OCI-LY1 (cell line): ENCODE measurements around the gene B3GALNT2.
"Not testable (repeated sequence)": the region's sequence is repeated elsewhere in the genome, so short reads cannot be mapped to it uniquely, and the experiment has no call there.

Experiments
- H2AFZ ChIP-seq: fragments of 200-600 bp; sonication (generic), shearing (Covaris generic); 2 replicates; pipeline ENCODE4 v1.6.0; 2014; ENCODE audit warnings: antibody characterized with exemption, mild to moderate bottlenecking, low read length
- H3F3A ChIP-seq: fragments of 200-600 bp; sonication (generic), shearing (Covaris generic); 2 replicates; pipeline ENCODE4 v1.6.0; 2014; ENCODE audit warnings: mild to moderate bottlenecking, antibody characterized with exemption, low read length, moderate library complexity; ENCODE audit not compliant: insufficient read depth
- H3K27ac ChIP-seq: fragments of 200-600 bp; sonication (generic); 2 replicates; pipeline ENCODE4 v1.5.1; 2014; ENCODE audit warnings: low read length, mixed run types, mild to moderate bottlenecking, low read depth; ENCODE audit not compliant: poor library complexity, severe bottlenecking
- H3K27me3 ChIP-seq: fragments of 200-600 bp; sonication (generic); 2 replicates; pipeline ENCODE4 v1.6.0; 2014; ENCODE audit warnings: antibody characterized with exemption, mild to moderate bottlenecking, low read length, moderate library complexity; ENCODE audit not compliant: insufficient read depth
- H3K36me3 ChIP-seq: fragments of 200-600 bp; sonication (generic); 2 replicates; pipeline ENCODE4 v1.6.1; 2014; ENCODE audit warnings: mild to moderate bottlenecking, antibody characterized with exemption, low read length, moderate library complexity, mixed read lengths; ENCODE audit not compliant: insufficient read depth
- H3K4me1 ChIP-seq: fragments of 200-600 bp; sonication (generic); 2 replicates; pipeline ENCODE4 v1.5.1; 2014; ENCODE audit warnings: mild to moderate bottlenecking, low read length, moderate library complexity; ENCODE audit not compliant: insufficient read depth, severe bottlenecking
- H3K4me2 ChIP-seq: fragments of 200-600 bp; sonication (generic), shearing (Covaris generic); 2 replicates; pipeline ENCODE4 v1.6.1; 2014; ENCODE audit warnings: low read length
- H3K4me3 ChIP-seq: fragments of 200-600 bp; sonication (generic); 2 replicates; pipeline ENCODE4 v1.5.1; 2014; ENCODE audit warnings: low read length, low read depth, mild to moderate bottlenecking, mixed read lengths; ENCODE audit not compliant: poor library complexity, severe bottlenecking
- H3K79me2 ChIP-seq: fragments of 200-600 bp; shearing (Covaris generic); 2 replicates; pipeline ENCODE4 v1.6.1; 2016; ENCODE audit warnings: mixed run types, low read length, mixed read lengths; ENCODE audit not compliant: insufficient read depth
- H3K9ac ChIP-seq: fragments of 200-600 bp; sonication (generic), shearing (Covaris generic); 2 replicates; pipeline ENCODE4 v1.6.1; 2014; ENCODE audit warnings: mild to moderate bottlenecking, low read length, mixed read lengths
- H3K9me2 ChIP-seq: fragments of 200-600 bp; sonication (generic), shearing (Covaris generic); 2 replicates; pipeline ENCODE4 v1.6.1; 2014; ENCODE audit warnings: low read depth, mild to moderate bottlenecking, low read length, mixed read lengths
- H3K9me3 ChIP-seq: fragments of 200-600 bp; shearing (Covaris generic); 2 replicates; pipeline ENCODE4 v1.6.1; 2014; ENCODE audit warnings: low read length, mixed read lengths
- H4K20me1 ChIP-seq: fragments of 200-600 bp; sonication (generic), shearing (Covaris generic); 2 replicates; pipeline ENCODE4 v1.6.0; 2016; ENCODE audit warnings: mild to moderate bottlenecking, low read length; ENCODE audit not compliant: insufficient read depth
- EZH2 ChIP-seq: fragments of 200-600 bp; sonication (generic), shearing (Covaris generic); IDR thresholded peaks from 2 replicates; pipeline ENCODE4 v1.8.0; 2017; ENCODE audit warnings: borderline replicate concordance, mixed run types, mild to moderate bottlenecking, antibody characterized with exemption, low read length, moderate library complexity, mixed read lengths
- TF ChIP-seq, protein P1 (sequence below): fragments of 200-600 bp; sonication (generic), shearing (Covaris generic); IDR thresholded peaks from 2 replicates; pipeline ENCODE4 v1.5.1; 2017; ENCODE audit warnings: mild to moderate bottlenecking, antibody characterized with exemption, low read length, moderate library complexity, mixed read lengths

B3GALNT2 gene

GRCh38 chr1:235460770-235461169 is 43.5 kb downstream of the B3GALNT2 start:
- TF ChIP-seq, protein P1, sequence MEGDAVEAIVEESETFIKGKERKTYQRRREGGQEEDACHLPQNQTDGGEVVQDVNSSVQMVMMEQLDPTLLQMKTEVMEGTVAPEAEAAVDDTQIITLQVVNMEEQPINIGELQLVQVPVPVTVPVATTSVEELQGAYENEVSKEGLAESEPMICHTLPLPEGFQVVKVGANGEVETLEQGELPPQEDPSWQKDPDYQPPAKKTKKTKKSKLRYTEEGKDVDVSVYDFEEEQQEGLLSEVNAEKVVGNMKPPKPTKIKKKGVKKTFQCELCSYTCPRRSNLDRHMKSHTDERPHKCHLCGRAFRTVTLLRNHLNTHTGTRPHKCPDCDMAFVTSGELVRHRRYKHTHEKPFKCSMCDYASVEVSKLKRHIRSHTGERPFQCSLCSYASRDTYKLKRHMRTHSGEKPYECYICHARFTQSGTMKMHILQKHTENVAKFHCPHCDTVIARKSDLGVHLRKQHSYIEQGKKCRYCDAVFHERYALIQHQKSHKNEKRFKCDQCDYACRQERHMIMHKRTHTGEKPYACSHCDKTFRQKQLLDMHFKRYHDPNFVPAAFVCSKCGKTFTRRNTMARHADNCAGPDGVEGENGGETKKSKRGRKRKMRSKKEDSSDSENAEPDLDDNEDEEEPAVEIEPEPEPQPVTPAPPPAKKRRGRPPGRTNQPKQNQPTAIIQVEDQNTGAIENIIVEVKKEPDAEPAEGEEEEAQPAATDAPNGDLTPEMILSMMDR: no peak
- TF ChIP-seq EZH2: no peak

GRCh38 chr1:235457856-235458255 is 46.4 kb downstream of the B3GALNT2 start:
- H3K36me3 ChIP-seq, H4K20me1 ChIP-seq, H3K4me3 ChIP-seq, H3K9me2 ChIP-seq, H3K4me1 ChIP-seq, H3K27ac ChIP-seq, H3F3A ChIP-seq, H3K9me3 ChIP-seq, H3K27me3 ChIP-seq, H2AFZ ChIP-seq, H3K9ac ChIP-seq, H3K4me2 ChIP-seq, H3K79me2 ChIP-seq: not testable (repeated sequence)

More at GRCh38 chr1:235460770-235461169, 43.5 kb downstream of the B3GALNT2 start:
- no peak overlapping the region for H2AFZ ChIP-seq
- H3K27me3 ChIP-seq: no peaks in the 10 kb centered on the region
- H3K27ac ChIP-seq: no peak overlapping the region
- H3K9me2 ChIP-seq: no peaks in the 10 kb centered on the region
- no peaks in the 10 kb centered on the region for H3K4me1 ChIP-seq
- no peaks in the 10 kb centered on the region for H3F3A ChIP-seq
- no peaks in the 10 kb centered on the region for H4K20me1 ChIP-seq
- H3K9me3 ChIP-seq: no peaks in the 10 kb centered on the region
- no peak overlapping the region for H3K9ac ChIP-seq
- H3K79me2 ChIP-seq: no peaks in the 10 kb centered on the region
- H3K36me3 ChIP-seq: peaks cover 8% of the 10 kb centered on the region; the same call in 1 of the 2 replicates
- H3K4me3 ChIP-seq: no peak overlapping the region
- no peak overlapping the region for H3K4me2 ChIP-seq

GRCh38 chr1:235455823-235456222 is 48.4 kb downstream of the B3GALNT2 start:
- Histone ChIP-seq H3K4me3 (no peak overlapping the region), H3K4me1 (no peaks in the 10 kb centered on the region), H3K27ac (no peak overlapping the region), H3K9me2 (no peaks in the 10 kb centered on the region), H3K9me3 (no peaks in the 10 kb centered on the region), H3K9ac (no peak overlapping the region), H3K36me3 (peaks cover 2% of the 10 kb centered on the region; the same call in 1 of the 2 replicates), H3K79me2 (no peaks in the 10 kb centered on the region), H3K4me2 (no peak overlapping the region), H3F3A (no peaks in the 10 kb centered on the region), H4K20me1 (no peaks in the 10 kb centered on the region), H3K27me3 (no peaks in the 10 kb centered on the region), H2AFZ (no peak overlapping the region)
- TF ChIP-seq, protein P1: no peak
- no peak for TF ChIP-seq EZH2

DNA sequence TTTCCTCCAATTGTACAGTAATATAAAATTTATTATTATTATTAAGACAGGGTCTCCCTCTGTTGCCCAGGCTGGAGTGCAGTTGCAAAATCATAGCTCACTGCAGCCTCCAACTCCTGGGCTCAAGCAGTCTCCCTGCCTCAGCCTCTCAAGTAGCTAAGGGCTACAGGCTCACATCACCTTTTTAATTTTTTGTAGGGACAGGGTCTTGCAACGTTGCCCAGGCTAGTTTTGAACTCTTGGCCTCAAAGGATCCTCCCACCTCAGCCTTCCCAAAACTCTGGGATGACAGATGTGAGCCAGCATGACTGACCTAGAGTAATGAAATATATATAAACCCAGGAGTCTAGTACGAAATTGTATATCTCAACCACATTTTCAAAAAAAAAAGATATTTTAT is 49.2 kb downstream of the B3GALNT2 start:
- no peaks in the 10 kb centered on the region for H3F3A ChIP-seq
- no peak overlapping the region for H2AFZ ChIP-seq
- no peaks in the 10 kb centered on the region for H3K9me2 ChIP-seq
- peaks cover 9% of the 10 kb centered on the region; the same call in 1 of the 2 replicates for H3K36me3 ChIP-seq
- no peak for TF ChIP-seq EZH2
- TF ChIP-seq, protein P1: no peak
- no peak overlapping the region for H3K4me2 ChIP-seq
- no peaks in the 10 kb centered on the region for H4K20me1 ChIP-seq
- no peak overlapping the region for H3K9ac ChIP-seq
- H3K27ac ChIP-seq: no peak overlapping the region
- H3K79me2 ChIP-seq: no peaks in the 10 kb centered on the region
- no peaks in the 10 kb centered on the region for H3K27me3 ChIP-seq
- no peak overlapping the region for H3K4me3 ChIP-seq
- H3K4me1 ChIP-seq: no peaks in the 10 kb centered on the region
- no peaks in the 10 kb centered on the region for H3K9me3 ChIP-seq
